Measurements from ENCODE around the gene PDE6A.

DNA sequence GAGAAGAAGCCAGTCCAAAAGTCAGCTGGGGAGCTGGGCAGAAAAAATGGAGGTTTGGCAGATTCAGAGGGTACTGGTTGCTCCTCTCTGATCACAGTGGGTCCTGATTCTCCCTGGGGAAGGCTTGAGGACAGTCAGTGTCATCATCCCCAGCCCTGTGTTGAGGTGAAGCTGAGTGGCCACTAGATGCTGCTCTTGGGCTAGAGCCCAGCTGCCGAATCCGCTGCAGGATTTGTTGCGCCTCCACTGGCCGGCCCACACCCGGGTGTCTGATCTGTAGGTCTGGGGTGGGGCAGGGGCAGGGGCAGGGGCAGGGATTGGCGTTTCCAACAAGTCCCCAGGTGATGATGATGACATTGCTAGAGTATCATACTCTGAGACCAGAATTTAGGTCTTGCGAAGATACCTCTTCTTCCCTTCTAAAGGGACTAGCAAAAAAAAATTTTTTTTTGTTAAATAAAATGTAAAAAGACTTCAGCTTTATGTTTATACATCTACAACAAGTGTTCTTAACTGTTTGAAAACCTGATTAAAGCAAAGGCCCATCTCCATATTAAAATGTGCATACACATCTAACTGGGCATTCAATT, 106.8 kb downstream of the PDE6A start:
- TF ChIP-seq EZH2 (IDR thresholded peaks at IDR 0.05; ENCODE audit: low read depth) (no peak), CTCF (conservative IDR thresholded peaks at IDR 0.05) (peak; percentile 84)
